HUDEP-2 (cell line): ENCODE data around the gene VGLL4.
"Not testable (repeated sequence)": the region's sequence is repeated elsewhere in the genome, so short reads cannot be mapped to it uniquely, and the experiment has no call there.

ENCODE experiments used
- DNase-seq, 76 experiments: peaks; one replicate each; lab custom pipeline; 2025; ENCODE audit not compliant: unreplicated experiment in 76 of 76; lab: John Stamatoyannopoulos, UW

Gene VGLL4

GRCh38 chr3:11541321-11542303 is 102.1 kb downstream of the VGLL4 start:
- DNase-seq, result no peak

- no peak for DNase-seq
These were observed 104.0 kb downstream of the VGLL4 start for GRCh38 chr3:11539677-11540076.

GRCh38 chr3:11539218-11539617 is 104.5 kb downstream of the VGLL4 start:
- DNase-seq, result no peak

GRCh38 chr3:11538581-11538980 is 105.1 kb downstream of the VGLL4 start:
- no peak for DNase-seq

- no peak for DNase-seq
These were observed 106.6 kb downstream of the VGLL4 start for GRCh38 chr3:11536936-11537612.

- no peak for DNase-seq
These were observed 107.4 kb downstream of the VGLL4 start for GRCh38 chr3:11536132-11536935.

- DNase-seq, result no peak
These were observed 108.3 kb downstream of the VGLL4 start for GRCh38 chr3:11535243-11535960.

GRCh38 chr3:11534793-11535101 is 109.0 kb downstream of the VGLL4 start:
- no peak for DNase-seq

- no peak for DNase-seq
These were observed 109.5 kb downstream of the VGLL4 start for GRCh38 chr3:11534011-11534792.

GRCh38 chr3:11532931-11533391 is 110.8 kb downstream of the VGLL4 start:
- DNase-seq, result no peak

GRCh38 chr3:11530153-11530721 is 113.5 kb downstream of the VGLL4 start:
- DNase-seq, result no peak

GRCh38 chr3:11529281-11529680 is 114.4 kb downstream of the VGLL4 start:
- no peak for DNase-seq

GRCh38 chr3:11526121-11526520 is 117.6 kb downstream of the VGLL4 start:
- DNase-seq, result not testable (repeated sequence)

GRCh38 chr3:11523572-11524101 is 120.1 kb downstream of the VGLL4 start:
- no peak for DNase-seq

GRCh38 chr3:11522953-11523571 is 120.7 kb downstream of the VGLL4 start:
- no peak for DNase-seq

GRCh38 chr3:11522398-11522715 is 121.4 kb downstream of the VGLL4 start:
- no peak for DNase-seq

- DNase-seq, result no peak
These were observed 122.5 kb downstream of the VGLL4 start for GRCh38 chr3:11521167-11521566.

GRCh38 chr3:11517601-11518000 is 126.1 kb downstream of the VGLL4 start:
- DNase-seq, result no peak
